Retinal pigment epithelial cell (primary cell): ENCODE data around the gene TMEM54.
"Not testable (repeated sequence)": the region's sequence is repeated elsewhere in the genome, so short reads cannot be mapped to it uniquely, and the experiment has no call there.

Experiments used
- DNase-seq: peaks from one replicate; pipeline ENCODE4 v3.0.0-alpha.2; 2010; ENCODE audit warnings: low read depth
- H3K4me3 ChIP-seq: 2 replicates; pipeline ENCODE4 v1.5.1; 2011; ENCODE audit warnings: mild to moderate bottlenecking, low read length, control low read depth, moderate library complexity
- TF ChIP-seq, protein P1 (sequence below): conservative IDR thresholded peaks from 2 replicates; pipeline ENCODE4 v1.5.1; 2011; ENCODE audit warnings: low read depth, low read length, control low read depth, inconsistent platforms

TMEM54 gene

DNA sequence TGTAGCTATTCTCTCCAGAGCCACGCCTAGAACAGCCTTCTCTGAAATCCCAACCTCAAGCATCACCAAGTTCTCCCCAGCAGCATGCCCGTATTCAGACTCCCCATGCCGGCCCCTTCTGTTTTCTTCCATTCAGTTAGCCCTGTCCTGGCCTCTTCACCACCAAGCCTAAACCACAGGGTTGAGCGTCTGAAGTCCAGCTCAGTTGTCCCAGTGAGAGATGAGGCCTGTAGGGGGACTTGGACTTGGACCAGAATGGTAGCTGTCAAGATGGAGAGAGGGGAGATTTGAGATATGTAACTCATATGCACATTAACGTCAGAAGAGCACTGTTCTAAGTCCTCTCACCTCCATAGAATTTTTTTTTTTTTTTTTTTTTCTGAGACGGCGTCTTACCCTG is 5.5 kb upstream of the TMEM54 start:
- DNase-seq, result no peak
- no peak overlapping the region for H3K4me3 ChIP-seq
- TF ChIP-seq, protein P1, sequence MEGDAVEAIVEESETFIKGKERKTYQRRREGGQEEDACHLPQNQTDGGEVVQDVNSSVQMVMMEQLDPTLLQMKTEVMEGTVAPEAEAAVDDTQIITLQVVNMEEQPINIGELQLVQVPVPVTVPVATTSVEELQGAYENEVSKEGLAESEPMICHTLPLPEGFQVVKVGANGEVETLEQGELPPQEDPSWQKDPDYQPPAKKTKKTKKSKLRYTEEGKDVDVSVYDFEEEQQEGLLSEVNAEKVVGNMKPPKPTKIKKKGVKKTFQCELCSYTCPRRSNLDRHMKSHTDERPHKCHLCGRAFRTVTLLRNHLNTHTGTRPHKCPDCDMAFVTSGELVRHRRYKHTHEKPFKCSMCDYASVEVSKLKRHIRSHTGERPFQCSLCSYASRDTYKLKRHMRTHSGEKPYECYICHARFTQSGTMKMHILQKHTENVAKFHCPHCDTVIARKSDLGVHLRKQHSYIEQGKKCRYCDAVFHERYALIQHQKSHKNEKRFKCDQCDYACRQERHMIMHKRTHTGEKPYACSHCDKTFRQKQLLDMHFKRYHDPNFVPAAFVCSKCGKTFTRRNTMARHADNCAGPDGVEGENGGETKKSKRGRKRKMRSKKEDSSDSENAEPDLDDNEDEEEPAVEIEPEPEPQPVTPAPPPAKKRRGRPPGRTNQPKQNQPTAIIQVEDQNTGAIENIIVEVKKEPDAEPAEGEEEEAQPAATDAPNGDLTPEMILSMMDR, result no peak

DNA sequence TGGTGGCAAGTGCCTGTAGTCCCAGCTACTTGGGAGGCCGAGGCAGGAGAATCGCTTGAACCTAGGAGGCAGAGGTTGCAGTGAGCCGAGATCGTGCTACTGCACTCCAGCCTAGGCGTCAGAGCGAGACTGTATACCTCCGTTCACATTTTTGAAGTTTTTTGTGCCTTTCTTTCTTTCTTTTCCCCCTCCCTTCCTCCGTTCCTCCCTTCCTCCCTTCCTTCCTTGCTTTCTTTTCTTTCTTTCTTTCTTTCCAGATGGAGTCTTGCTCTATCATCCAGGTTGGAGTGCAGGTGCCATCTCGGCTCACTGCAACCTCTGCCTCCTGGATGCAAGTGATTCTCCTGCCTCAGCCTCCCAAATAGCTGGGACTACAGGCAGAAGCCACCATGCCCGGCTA is 4.4 kb upstream of the TMEM54 start:
- H3K4me3 ChIP-seq, DNase-seq: not testable (repeated sequence)

DNA sequence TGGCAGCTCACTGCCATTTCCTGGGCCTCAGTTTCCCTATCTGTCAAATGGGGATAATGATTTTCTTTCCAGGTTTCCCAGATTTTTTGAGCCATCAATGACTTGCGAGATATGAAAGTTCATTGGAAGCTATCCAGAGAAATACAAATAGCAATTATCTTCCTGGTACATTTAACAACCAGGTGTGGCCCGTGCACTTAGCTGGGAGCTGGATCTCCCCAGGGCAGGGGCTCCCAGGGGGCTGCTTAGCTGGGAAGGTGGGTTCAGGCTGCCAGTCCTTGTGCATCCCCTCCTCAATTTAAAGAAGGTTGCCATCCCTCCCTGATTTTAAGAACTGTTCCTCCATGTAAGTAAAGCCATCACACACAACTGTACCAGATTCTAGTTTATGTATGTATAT is 3.6 kb upstream of the TMEM54 start:
- no peak for DNase-seq
- H3K4me3 ChIP-seq, result no peak overlapping the region
- TF ChIP-seq, protein P1, result no peak

DNA sequence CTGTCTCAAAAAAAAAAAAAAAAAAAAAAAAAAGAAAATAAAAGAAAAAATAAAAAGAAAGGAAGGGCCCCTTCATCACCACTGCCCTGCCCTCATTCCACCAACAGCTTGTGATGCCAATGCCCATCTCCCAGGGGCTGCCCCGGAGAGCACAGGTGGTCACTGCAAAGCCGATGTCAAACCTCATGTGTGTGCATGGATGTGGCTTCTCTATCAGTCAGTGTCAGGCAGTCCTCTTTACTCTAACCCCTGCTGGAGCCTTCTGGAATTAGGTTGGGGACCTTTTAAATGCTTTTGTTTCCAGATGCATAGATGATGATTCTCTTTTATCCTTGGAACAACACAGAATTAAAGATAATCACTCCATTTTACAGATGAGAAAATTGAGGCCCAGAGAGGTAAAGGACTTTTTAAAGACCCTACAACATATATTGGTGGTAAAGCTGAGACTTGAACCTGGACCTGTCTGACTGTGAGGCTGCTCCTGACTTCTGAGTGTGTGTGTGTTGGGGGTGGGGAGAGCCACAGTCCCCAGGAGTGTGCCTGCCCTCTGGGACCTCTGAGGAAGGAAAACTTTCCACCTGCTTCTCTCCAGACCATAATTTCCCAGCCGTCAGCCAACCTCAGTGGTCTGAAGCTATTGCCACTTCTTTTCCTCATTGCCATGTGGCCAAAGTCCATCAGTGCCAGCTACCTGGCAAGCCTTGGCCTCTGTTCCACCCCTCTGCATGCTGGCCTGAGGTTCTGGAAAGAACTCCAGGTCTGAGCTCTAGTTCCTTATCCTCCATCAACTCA is 3.0 kb upstream of the TMEM54 start:
- TF ChIP-seq, protein P1, result no peak
- H3K4me3 ChIP-seq, result no peak overlapping the region
- no peak for DNase-seq

DNA sequence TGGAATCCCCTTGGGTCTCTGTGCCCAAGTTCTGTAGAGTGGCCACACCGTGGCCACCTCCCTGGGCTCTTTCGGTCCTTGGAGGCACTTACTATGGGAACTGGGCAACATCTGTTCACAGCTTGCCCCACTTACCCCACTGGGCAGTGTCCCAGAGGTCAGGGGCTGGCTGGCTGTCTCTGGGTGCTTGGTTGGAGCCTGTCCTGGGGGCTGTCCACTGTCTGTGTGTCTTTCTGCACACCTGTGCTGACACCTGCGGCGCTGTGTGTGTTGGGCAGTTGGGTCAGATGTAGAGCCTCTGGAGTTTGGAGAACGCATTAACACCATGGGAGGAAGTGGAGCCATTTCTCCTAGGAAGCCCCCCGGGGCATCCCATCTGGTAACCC is 1.3 kb upstream of the TMEM54 start:
- TF ChIP-seq, protein P1, result no peak
- H3K4me3 ChIP-seq, result no peak overlapping the region
- no peak for DNase-seq

DNA sequence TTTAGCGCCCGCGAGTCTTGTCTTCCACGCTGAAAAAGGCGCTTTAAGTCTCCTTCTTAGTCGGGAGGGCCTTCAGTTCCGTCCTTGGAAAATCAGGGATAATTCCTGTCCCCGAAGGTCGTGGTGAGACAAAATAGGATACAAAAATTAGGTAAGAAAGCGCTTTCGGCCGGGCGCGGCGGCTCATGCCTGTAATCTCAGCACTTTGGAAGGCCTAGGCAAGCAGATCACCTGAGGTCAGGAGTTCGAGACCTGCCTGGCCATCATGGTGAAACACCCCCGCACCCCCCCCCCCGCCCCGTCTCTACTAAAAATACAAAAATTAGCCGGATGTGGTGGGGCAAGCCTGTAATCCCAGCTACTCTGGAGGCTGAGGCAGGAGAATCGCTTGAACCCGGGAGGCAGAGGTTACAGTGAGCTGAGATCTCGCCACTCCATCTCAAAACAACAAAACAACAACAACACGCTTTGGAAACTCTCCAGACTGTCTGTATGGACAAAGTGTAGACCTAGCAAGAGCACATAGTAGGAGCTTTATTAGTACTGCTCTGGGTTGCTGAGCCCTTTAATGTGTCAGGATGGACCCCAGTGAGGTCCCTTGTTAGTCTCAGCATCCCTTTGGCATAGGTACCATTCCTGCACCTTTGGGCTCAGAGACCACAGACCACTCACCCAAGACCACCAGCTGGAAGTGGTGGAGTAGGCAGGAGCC is 790 bp upstream of the TMEM54 start:
- no peak for DNase-seq
- H3K4me3 ChIP-seq, result peak overlapping the region; percentile 52
- TF ChIP-seq, protein P1, result no peak

DNA sequence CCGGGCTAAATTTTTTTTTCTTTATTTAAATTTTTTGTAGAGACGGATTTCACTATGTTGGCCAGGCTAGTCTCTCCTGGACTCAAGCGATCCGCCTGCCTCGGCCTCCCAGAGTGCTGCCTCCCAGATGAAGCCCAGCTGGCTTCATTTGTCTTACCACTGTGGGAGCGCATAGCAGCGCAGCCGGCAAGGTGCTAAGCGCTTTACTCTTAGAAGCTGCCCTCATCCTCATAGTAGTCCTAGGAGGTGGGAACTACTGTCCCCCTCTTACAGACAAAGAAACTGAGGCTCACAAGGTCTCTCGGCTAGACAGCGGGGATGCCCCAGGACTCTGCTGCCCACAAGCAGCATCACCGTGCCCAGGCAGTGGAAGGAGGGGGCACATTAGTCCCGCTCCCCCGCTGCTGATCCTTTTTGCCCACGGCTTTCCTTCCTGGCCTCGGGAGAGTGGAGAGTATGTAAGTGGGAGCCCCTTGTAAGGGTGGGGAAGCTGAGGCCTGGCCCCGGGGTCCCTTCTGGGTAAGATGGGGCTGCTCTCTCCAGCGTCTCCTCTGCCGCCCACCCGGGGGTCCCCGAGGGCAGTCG is 726 bp downstream of the TMEM54 start:
- H3K4me3 ChIP-seq, result peak overlapping the region; percentile 51
- no peak for DNase-seq
- TF ChIP-seq, protein P1, result no peak
